ENCODE measurements around the gene AKT3.

DNA sequence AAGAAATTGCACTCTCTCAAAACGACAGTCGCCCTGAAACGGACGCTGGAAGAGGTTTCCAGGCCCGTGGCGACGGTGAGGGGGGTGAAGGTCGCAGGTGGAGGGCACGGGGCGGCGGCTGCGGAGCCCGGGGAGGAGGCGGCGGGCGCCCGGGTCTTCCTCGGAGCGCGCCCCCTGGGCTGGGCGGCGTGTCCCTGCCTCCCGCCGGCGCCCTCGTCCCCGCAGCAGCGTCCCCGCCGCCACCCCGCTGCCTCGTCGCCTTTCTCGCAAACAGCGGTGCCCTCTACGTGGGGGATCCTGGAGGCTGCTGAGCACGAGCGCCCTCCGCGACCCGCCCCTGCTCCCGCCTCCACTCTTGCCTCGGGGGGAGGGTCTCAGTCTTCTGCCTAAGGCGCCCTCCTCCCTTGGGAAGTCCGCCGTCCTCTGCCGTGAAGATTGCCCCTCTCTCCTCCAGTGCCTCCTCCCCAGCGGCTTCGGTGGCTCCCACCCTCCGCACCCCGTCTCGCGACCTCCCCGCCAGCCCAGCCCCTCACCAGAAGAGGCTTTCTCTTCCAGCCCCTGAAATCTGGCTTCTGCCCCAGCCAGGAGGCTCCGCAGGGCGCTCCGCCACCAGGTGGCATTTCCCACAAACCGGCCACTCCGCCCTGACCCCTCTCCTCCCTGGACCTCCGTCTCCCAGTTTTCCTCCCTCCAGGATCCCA lies 366.8 kb downstream of the AKT3 start:
- TF ChIP-seq, protein P1, sequence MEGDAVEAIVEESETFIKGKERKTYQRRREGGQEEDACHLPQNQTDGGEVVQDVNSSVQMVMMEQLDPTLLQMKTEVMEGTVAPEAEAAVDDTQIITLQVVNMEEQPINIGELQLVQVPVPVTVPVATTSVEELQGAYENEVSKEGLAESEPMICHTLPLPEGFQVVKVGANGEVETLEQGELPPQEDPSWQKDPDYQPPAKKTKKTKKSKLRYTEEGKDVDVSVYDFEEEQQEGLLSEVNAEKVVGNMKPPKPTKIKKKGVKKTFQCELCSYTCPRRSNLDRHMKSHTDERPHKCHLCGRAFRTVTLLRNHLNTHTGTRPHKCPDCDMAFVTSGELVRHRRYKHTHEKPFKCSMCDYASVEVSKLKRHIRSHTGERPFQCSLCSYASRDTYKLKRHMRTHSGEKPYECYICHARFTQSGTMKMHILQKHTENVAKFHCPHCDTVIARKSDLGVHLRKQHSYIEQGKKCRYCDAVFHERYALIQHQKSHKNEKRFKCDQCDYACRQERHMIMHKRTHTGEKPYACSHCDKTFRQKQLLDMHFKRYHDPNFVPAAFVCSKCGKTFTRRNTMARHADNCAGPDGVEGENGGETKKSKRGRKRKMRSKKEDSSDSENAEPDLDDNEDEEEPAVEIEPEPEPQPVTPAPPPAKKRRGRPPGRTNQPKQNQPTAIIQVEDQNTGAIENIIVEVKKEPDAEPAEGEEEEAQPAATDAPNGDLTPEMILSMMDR (IDR thresholded peaks at IDR 0.05), result no peak
- no peak for TF ChIP-seq POLR2A (IDR thresholded peaks at IDR 0.05)
- TF ChIP-seq POLR2AphosphoS5 (IDR thresholded peaks at IDR 0.05), result no peak
- no peak for TF ChIP-seq EP300 (IDR thresholded peaks at IDR 0.05)

All from suprapubic skin (tissue), 4 donors.